ENCODE data around the gene RALGAPA1. TPM values are rescaled to one million over a fixed set of nuclear protein-coding genes. Genes with fewer than 3 reads are reported as not detected.

RALGAPA1 gene
- total and polyA plus RNA-seq, 2 of the 13 experiments (the other 11 are each of a cell fraction or from before 2014, with no cell fraction given): 65.0 to 89.2 TPM

- TF ChIP-seq PRDM15 (CRISPR knock-in tag; IDR thresholded peaks at IDR 0.05) (peak; percentile 65), E2F1 (CRISPR knock-in tag; IDR thresholded peaks at IDR 0.05) (peak; percentile 80), E2F5 (CRISPR knock-in tag; conservative IDR thresholded peaks at IDR 0.05) (peak; percentile 88), ZKSCAN8 (CRISPR knock-in tag; IDR thresholded peaks at IDR 0.05; ENCODE audit: borderline replicate concordance) (0 out of 2 replicates have a peak, but pooled peaks have one; percentile 76), TFDP2 (CRISPR knock-in tag; IDR thresholded peaks at IDR 0.05) (peak; percentile 93), MAFK (conservative IDR thresholded peaks at IDR 0.05 in 1 of 2, IDR thresholded peaks at IDR 0.05 in 1 of 2; ENCODE audit: low read length in 2 of 2) (peak; percentile 12 to 13; a peak in 1 of 4 replicates), SALL1 (CRISPR knock-in tag; IDR thresholded peaks at IDR 0.05) (peak; percentile 98), ZNF614 (CRISPR knock-in tag; IDR thresholded peaks at IDR 0.05; ENCODE audit: borderline replicate concordance) (no peak; the same call in none of the 2 replicates), AFF4 (CRISPR knock-in tag; IDR thresholded peaks at IDR 0.05) (peak; percentile 83; the same call in 1 of the 2 replicates), NR2F6 (IDR thresholded peaks at IDR 0.05) (no peak), NR2F6 (CRISPR knock-in tag; IDR thresholded peaks at IDR 0.05) (peak; percentile 59; the same call in 1 of the 2 replicates), IKZF5 (CRISPR knock-in tag; IDR thresholded peaks at IDR 0.05) (peak; percentile 99), ARNTL (CRISPR knock-in tag; IDR thresholded peaks at IDR 0.05) (peak; percentile 93), TARDBP (CRISPR knock-in tag; IDR thresholded peaks at IDR 0.05) (peak; percentile 80)
These were observed 17.3 kb upstream of the RALGAPA1 start, which contains the start of gene BRMS1L (continued) for GRCh38 chr14:35826218-35826951.
